Choroid plexus epithelial cell (primary cell): ENCODE data around the gene MNS1.

Experiments used
- DNase-seq: peaks from one replicate; pipeline ENCODE4 v3.0.0-alpha.2; 2010; ENCODE audit warnings: low read depth
- H3K4me3 ChIP-seq: 2 replicates; pipeline ENCODE4 v1.5.1; 2011; ENCODE audit warnings: low read depth, mild to moderate bottlenecking, control low read depth, low read length, moderate library complexity
- TF ChIP-seq, protein P1 (sequence below): conservative IDR thresholded peaks from 2 replicates; pipeline ENCODE4 v1.5.1; 2011; ENCODE audit warnings: low read depth, mild to moderate bottlenecking, control low read depth, inconsistent platforms, low read length, moderate library complexity

The MNS1 gene, protein sequence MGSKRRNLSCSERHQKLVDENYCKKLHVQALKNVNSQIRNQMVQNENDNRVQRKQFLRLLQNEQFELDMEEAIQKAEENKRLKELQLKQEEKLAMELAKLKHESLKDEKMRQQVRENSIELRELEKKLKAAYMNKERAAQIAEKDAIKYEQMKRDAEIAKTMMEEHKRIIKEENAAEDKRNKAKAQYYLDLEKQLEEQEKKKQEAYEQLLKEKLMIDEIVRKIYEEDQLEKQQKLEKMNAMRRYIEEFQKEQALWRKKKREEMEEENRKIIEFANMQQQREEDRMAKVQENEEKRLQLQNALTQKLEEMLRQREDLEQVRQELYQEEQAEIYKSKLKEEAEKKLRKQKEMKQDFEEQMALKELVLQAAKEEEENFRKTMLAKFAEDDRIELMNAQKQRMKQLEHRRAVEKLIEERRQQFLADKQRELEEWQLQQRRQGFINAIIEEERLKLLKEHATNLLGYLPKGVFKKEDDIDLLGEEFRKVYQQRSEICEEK

DNA sequence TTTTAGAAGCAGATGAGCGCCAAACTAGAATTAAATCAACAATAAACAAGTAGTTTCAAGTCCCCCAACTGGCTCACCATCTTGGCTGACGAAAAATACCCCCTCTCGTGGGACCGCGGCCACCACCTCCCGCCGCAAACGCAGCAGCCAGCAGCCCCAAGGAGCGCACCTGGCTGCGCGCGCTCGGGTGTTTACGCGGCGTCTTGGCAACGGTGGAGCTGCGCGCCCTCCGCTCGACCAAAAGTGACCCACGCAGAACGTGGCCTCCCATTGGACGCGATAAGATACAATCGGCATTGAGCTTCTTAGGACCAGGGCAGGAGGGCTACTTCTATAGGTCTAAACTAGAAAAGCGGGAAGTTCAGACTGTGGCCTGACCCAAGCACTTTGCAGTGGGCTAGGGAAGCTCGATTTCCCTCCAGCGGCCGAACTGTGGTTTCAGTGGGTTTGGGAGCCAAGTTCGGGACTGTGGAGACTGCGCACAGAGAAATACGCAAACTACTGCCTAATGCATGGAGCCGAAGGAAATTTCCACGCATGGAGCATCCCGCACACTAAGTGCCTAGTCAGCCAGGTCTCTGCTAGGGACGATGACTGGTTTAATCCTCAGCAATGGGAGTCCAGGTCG, at the start of gene MNS1:
MNS1 (minus strand) TSS at position 245 of the 628 bp plus-strand sequence; CDS start at position 80, 165 bp downstream.
- peak within 1 kb of the TSS; percentile 74 for H3K4me3 ChIP-seq
- peak; percentile 98 for DNase-seq
- TF ChIP-seq, protein P1, sequence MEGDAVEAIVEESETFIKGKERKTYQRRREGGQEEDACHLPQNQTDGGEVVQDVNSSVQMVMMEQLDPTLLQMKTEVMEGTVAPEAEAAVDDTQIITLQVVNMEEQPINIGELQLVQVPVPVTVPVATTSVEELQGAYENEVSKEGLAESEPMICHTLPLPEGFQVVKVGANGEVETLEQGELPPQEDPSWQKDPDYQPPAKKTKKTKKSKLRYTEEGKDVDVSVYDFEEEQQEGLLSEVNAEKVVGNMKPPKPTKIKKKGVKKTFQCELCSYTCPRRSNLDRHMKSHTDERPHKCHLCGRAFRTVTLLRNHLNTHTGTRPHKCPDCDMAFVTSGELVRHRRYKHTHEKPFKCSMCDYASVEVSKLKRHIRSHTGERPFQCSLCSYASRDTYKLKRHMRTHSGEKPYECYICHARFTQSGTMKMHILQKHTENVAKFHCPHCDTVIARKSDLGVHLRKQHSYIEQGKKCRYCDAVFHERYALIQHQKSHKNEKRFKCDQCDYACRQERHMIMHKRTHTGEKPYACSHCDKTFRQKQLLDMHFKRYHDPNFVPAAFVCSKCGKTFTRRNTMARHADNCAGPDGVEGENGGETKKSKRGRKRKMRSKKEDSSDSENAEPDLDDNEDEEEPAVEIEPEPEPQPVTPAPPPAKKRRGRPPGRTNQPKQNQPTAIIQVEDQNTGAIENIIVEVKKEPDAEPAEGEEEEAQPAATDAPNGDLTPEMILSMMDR, result no peak

DNA sequence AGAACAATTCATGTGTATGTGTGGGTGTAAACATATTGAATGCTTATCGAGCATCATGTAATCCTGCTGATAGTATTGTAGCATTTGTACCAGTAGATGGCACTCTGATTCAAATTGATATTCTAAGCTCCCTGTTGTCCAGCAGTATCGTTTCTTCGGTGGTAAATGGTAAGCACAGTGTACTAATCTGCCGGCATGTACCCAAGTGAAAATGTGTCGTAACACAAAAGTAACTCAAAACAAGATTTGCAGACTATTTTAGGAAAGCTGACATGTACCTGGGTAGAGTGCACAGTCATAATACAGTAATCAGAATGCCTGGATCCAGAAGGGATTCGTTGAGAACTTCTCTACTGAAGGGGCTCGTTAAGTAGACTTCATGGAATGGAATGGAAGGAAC, 31.7 kb upstream of the MNS1 start:
- DNase-seq, result peak; percentile 91
- no peak overlapping the region for H3K4me3 ChIP-seq
- TF ChIP-seq, protein P1, result peak; percentile 68

DNA sequence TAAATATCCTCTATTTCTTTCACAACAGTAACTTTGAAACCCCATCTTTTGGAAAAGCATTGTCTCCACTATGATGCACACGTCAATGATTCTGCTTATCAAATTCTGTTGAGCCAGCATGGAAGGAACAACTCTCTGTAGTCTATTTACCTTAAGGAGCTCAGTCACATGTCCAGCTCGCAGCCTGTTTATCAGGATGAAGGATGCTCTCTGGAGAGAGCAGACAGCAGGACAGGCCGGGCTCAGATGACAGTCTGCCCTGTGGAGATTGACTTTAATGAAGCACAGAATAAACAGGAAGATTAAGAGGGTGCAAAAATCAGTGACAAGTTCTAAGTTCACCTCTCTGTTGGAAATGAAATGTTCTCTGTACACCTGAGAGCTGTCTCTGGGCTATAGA, 30.6 kb upstream of the MNS1 start:
- H3K4me3 ChIP-seq, result no peak overlapping the region
- DNase-seq, result no peak
- TF ChIP-seq, protein P1, result no peak

DNA sequence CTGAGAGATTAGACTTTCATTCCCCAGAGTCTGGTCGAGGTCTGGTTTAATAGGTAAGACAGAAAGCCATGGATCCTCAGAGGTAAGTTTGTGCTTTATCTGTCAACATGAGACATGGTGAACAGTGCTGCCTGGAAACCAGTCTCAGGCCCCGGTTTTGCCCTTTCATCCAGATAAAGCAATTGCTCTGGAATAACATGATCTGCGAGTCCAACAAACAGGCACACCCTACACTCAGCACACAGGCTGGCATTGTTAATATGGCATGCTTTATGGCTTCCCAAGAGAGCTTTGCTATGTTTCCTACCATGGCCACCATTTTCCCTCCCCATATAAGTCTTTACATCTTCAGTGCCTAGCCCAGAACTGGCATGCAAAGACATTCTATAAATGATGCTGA, 30.1 kb upstream of the MNS1 start:
- no peak for DNase-seq
- TF ChIP-seq, protein P1, result no peak
- H3K4me3 ChIP-seq, result no peak overlapping the region

DNA sequence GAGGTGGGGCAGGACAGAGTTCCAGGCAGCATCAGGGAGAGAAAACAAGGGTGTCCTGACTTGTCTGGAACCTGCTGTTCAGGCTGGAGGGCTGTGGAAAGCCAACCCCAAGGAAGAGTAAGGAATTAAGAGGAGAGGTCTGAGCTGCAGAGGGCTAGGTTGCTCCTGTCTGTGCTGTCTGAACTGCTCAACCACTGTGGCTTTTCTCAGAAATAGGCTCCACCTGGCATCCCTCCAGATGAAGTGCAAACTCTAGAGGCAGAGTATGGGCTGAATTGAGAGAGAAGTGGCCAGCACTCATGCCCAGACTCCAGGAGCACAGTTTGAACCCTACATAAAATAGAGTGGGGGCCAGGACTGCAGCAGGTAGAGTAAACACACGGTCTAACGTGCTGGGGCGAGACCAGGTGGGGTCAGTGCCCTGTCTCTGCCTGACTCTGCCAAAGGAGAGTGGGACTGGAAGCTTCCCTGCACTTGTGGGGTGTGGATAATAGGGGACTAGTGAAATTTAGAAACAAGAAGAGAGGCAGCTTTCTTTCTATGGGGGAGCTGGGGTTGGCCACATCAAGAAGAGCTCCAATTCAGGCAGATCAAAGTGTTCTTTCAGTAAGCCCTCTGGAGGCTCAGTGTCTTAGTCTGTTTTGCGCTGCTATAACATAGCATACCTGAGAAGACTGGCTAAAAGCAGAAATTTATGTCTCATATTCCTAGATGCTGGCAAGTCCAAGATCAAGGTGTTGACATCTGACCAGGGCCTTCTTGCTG, 28.0 kb upstream of the MNS1 start:
- H3K4me3 ChIP-seq, result no peak overlapping the region
- DNase-seq, result no peak
- TF ChIP-seq, protein P1, result no peak

DNA sequence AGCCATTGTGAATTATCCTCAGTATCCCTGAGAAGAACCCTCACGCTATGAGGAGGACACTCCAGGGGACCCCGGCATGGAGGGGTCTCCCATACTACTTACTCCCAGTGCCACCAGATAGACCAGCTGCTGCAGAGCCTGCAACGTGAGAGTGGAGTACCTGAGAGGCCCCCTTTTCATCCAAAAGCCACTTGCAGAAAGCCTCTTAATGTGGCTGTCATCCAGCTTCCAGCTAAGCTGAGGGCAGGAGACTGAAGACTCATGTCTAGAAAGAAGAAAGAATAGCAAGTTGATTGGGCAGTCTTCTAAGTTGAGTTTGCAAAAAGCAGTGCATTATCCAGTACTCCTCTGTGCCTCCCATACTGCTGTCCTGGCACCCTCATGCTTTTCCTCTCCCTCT, 27.3 kb upstream of the MNS1 start:
- TF ChIP-seq, protein P1, result no peak
- no peak overlapping the region for H3K4me3 ChIP-seq
- DNase-seq, result no peak
